ENCODE measurements around the gene LELP1.
"Not testable (repeated sequence)": the region's sequence is repeated elsewhere in the genome, so short reads cannot be mapped to it uniquely, and the experiment has no call there.

DNA sequence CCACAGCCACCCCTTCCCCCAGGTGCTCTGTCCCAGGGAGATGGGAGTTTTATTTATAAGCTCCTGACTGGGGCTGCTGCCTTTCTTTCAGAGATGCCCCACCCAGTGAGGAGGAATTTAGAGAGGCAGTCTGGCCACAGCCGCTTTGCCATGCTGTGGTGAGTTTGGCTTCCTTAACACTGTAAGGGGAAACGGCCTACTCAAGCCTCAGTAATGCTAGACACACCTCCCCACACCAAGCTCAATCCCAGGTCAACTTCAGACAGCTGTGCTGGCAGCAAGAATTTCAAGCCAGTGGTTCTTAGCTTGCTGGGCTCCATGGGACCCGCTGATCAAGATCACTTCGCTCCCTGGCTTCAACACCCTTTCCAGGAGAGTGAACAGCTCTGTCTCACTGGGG is 14.9 kb upstream of the LELP1 start:
- TF ChIP-seq, protein P1, sequence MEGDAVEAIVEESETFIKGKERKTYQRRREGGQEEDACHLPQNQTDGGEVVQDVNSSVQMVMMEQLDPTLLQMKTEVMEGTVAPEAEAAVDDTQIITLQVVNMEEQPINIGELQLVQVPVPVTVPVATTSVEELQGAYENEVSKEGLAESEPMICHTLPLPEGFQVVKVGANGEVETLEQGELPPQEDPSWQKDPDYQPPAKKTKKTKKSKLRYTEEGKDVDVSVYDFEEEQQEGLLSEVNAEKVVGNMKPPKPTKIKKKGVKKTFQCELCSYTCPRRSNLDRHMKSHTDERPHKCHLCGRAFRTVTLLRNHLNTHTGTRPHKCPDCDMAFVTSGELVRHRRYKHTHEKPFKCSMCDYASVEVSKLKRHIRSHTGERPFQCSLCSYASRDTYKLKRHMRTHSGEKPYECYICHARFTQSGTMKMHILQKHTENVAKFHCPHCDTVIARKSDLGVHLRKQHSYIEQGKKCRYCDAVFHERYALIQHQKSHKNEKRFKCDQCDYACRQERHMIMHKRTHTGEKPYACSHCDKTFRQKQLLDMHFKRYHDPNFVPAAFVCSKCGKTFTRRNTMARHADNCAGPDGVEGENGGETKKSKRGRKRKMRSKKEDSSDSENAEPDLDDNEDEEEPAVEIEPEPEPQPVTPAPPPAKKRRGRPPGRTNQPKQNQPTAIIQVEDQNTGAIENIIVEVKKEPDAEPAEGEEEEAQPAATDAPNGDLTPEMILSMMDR (IDR thresholded peaks at IDR 0.05): not testable (repeated sequence)
- not testable (repeated sequence) for TF ChIP-seq POLR2A (IDR thresholded peaks at IDR 0.05)
